Esophagus squamous epithelium (tissue), 4 donors: ENCODE results near the gene NOTUM.

Experiments
- POLR2A ChIP-seq, 4 donors: fragments of 450-650 bp; IDR thresholded peaks; one replicate each; pipeline ENCODE4 v1.6.1; 2017; ENCODE audit warnings: antibody characterized with exemption in 4 of 4, mild to moderate bottlenecking in 4 of 4, moderate library complexity in 3 of 4
- TF ChIP-seq, protein P1 (sequence below), 6 experiments: fragments of 450-650 bp in 4 of 6; fragments of 200-600 bp in 2 of 6; sonication (generic) in 2 of 6; IDR thresholded peaks; one replicate each; pipeline ENCODE4 v1.5.1; 2016 to 2019; ENCODE audit warnings: antibody characterized with exemption in 6 of 6, mild to moderate bottlenecking in 4 of 6, moderate library complexity in 4 of 6

DNA sequence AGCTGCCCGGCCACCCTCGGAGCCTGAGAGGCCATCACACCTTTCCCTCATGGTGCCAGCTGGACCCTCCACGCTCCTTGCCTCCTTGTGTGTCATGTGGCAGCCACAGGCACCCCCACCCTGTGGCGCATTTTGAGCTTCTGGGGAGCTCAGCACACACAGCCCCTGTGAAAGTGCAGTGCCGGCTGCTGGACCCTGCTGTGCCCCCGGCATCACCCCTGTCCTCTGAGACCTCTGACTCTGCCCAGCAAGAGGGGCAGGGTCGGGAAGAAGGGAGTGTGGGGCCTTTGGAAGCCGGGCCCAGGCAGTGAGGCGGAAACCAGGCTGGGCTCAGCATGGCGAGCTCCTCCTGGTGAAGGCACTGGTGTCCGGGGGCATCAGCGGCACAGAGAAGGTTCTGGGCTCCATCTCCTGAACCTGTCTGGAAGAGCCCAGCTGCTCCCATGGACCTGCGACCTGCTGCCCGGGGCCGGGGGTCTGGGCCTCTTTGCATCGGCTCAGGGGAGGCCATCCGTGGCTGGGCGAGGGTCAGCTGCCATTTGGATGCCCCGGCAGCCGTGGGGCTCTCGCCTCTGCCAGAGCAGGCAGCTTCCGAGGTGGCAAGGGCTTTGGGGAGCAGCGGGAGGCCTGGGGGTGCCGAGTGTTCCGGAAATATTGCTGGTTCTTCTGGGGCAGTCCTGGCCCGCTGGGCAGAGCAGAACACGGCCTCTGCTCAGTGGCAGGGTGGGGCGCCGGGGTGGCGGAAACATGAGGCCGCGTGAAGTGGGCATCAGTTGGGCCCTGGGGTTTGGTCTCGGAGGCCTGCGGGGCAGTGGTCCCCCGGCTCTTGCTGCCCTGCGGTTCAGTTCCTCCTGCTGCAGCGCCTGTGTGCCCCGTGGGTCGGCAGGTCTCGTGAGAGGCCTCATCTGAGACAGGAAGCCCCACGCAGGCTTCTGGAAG is 43.8 kb upstream of the NOTUM start:
- TF ChIP-seq, protein P1, sequence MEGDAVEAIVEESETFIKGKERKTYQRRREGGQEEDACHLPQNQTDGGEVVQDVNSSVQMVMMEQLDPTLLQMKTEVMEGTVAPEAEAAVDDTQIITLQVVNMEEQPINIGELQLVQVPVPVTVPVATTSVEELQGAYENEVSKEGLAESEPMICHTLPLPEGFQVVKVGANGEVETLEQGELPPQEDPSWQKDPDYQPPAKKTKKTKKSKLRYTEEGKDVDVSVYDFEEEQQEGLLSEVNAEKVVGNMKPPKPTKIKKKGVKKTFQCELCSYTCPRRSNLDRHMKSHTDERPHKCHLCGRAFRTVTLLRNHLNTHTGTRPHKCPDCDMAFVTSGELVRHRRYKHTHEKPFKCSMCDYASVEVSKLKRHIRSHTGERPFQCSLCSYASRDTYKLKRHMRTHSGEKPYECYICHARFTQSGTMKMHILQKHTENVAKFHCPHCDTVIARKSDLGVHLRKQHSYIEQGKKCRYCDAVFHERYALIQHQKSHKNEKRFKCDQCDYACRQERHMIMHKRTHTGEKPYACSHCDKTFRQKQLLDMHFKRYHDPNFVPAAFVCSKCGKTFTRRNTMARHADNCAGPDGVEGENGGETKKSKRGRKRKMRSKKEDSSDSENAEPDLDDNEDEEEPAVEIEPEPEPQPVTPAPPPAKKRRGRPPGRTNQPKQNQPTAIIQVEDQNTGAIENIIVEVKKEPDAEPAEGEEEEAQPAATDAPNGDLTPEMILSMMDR (IDR thresholded peaks at IDR 0.05) = no peak
- TF ChIP-seq POLR2A (IDR thresholded peaks at IDR 0.05) = no peak
